WTC11 (cell line): ENCODE measurements around the gene SCN9A. TPM values are rescaled to one million over a fixed set of nuclear protein-coding genes. Genes with fewer than 3 reads are reported as not detected.

Experiments
- ATAC-seq: fragments of 200-7000 bp; cut with Tn5 transposase; 2 replicates; pipeline ENCODE4 v1.10.0; 2021; ENCODE audit warnings: mild to moderate bottlenecking, moderate library complexity
- CTCF ChIA-PET: fragments of 300-600 bp; sonication (Branson Sonifier 250); formaldehyde crosslinking; loops from one replicate; lab custom pipeline; 2021; ENCODE audit warnings: antibody characterized with exemption; lab: Charles Lee
- POLR2A ChIA-PET: fragments of 350-600 bp; sonication (Branson Sonifier 250); formaldehyde crosslinking; loops from one replicate; lab custom pipeline; 2021; ENCODE audit warnings: antibody characterized with exemption; lab: Charles Lee
- DNase-seq: peaks from one replicate; pipeline ENCODE4 v3.0.0; 2021; ENCODE audit warnings: low spot score
- H3K27ac Mint-ChIP-seq: 2 replicates; pipeline ENCODE4 v1.8.0; 2021; ENCODE audit warnings: mixed read lengths
- H3K27me3 Mint-ChIP-seq: 2 replicates; pipeline ENCODE4 v1.8.0; 2021; ENCODE audit warnings: low read depth, mild to moderate bottlenecking, moderate library complexity, mixed read lengths
- H3K36me3 Mint-ChIP-seq: 2 replicates; pipeline ENCODE4 v1.8.0; 2021; ENCODE audit warnings: mixed read lengths
- H3K4me1 Mint-ChIP-seq: 2 replicates; pipeline ENCODE4 v1.8.0; 2022; ENCODE audit warnings: mixed read lengths
- H3K4me3 Mint-ChIP-seq: 2 replicates; pipeline ENCODE4 v1.8.0; 2021; ENCODE audit warnings: mild to moderate bottlenecking, moderate library complexity, mixed read lengths
- H3K9me3 Mint-ChIP-seq: 2 replicates; pipeline ENCODE4 v1.8.0; 2021; ENCODE audit warnings: mixed read lengths
- ATF1 ChIP-seq: sonication (generic); formaldehyde crosslinking; IDR thresholded peaks from 2 replicates; pipeline ENCODE4 v1.8.1; 2023; ENCODE audit warnings: mild to moderate bottlenecking, moderate library complexity, missing genetic modification reagents
- EMX1 ChIP-seq: fragments of 250-450 bp; sonication (Bioruptor Pico); IDR thresholded peaks from 2 replicates; pipeline ENCODE4 v1.8.0; 2021; ENCODE audit warnings: mild to moderate bottlenecking
- ETV6 ChIP-seq: sonication (generic); formaldehyde crosslinking; IDR thresholded peaks from 2 replicates; pipeline ENCODE4 v1.8.1; 2022; ENCODE audit warnings: mild to moderate bottlenecking, missing genetic modification reagents
- HMGA2 ChIP-seq: fragments of 250-450 bp; sonication (Bioruptor Pico); IDR thresholded peaks from 2 replicates; pipeline ENCODE4 v1.4.0; 2021; ENCODE audit warnings: mild to moderate bottlenecking, moderate library complexity
- JUN ChIP-seq: sonication (generic); formaldehyde crosslinking; IDR thresholded peaks from 2 replicates; pipeline ENCODE4 v1.8.0; 2023; ENCODE audit warnings: mild to moderate bottlenecking, missing genetic modification reagents
- MYBL2 ChIP-seq: sonication (generic); formaldehyde crosslinking; IDR thresholded peaks from 2 replicates; pipeline ENCODE4 v1.8.1; 2023; ENCODE audit warnings: mild to moderate bottlenecking, moderate library complexity, missing genetic modification reagents
- ZNF317 ChIP-seq: sonication (generic); formaldehyde crosslinking; IDR thresholded peaks from 2 replicates; pipeline ENCODE4 v1.8.1; 2023; ENCODE audit warnings: low read depth, mild to moderate bottlenecking, moderate library complexity, missing genetic modification reagents, borderline replicate concordance
- ZNF416 ChIP-seq: fragments of 250-450 bp; sonication (Bioruptor Pico); IDR thresholded peaks from 2 replicates; pipeline ENCODE4 v1.9.0; 2021; ENCODE audit warnings: mild to moderate bottlenecking, inconsistent platforms
- total RNA-seq: library from RNA; stranded (reverse); gene quantifications from 3 replicates; pipeline ENCODE4 v1.2.3, GENCODE V29; 2021
- TF ChIP-seq, protein P1 (sequence below): sonication (generic); formaldehyde crosslinking; IDR thresholded peaks from 2 replicates; pipeline ENCODE4 v1.8.0; 2023; ENCODE audit warnings: missing genetic modification reagents, mild to moderate bottlenecking, borderline replicate concordance
- TF ChIP-seq, protein P2 (sequence below): fragments of 250-450 bp; sonication (Bioruptor Pico); IDR thresholded peaks from 2 replicates; pipeline ENCODE4 v1.9.0; 2021; ENCODE audit warnings: mild to moderate bottlenecking
- TF ChIP-seq, protein P3 (sequence below): fragments of 250-450 bp; sonication (Bioruptor Pico); IDR thresholded peaks from 2 replicates; pipeline ENCODE4 v1.9.0; 2021; ENCODE audit warnings: mild to moderate bottlenecking, borderline replicate concordance
- TF ChIP-seq, protein P4 (sequence below): fragments of 250-450 bp; sonication (Bioruptor Pico); IDR thresholded peaks from 2 replicates; pipeline ENCODE4 v2.1.2; 2022; ENCODE audit warnings: mild to moderate bottlenecking, moderate library complexity
- TF ChIP-seq, protein P5 (sequence below): sonication (generic); formaldehyde crosslinking; IDR thresholded peaks from 2 replicates; pipeline ENCODE4 v1.8.0; 2023; ENCODE audit warnings: missing genetic modification reagents
- TF ChIP-seq, protein P6 (sequence below): sonication (generic); formaldehyde crosslinking; IDR thresholded peaks from 2 replicates; pipeline ENCODE4 v1.8.0; 2022; ENCODE audit warnings: mild to moderate bottlenecking, missing genetic modification reagents
- TF ChIP-seq, protein P7 (sequence below): sonication (generic); formaldehyde crosslinking; IDR thresholded peaks from 2 replicates; pipeline ENCODE4 v1.8.1; 2023; ENCODE audit warnings: mild to moderate bottlenecking, missing genetic modification reagents, moderate library complexity

The SCN9A gene
- total RNA-seq, 1 experiment from 2014 or later: 7.3 TPM

DNA sequence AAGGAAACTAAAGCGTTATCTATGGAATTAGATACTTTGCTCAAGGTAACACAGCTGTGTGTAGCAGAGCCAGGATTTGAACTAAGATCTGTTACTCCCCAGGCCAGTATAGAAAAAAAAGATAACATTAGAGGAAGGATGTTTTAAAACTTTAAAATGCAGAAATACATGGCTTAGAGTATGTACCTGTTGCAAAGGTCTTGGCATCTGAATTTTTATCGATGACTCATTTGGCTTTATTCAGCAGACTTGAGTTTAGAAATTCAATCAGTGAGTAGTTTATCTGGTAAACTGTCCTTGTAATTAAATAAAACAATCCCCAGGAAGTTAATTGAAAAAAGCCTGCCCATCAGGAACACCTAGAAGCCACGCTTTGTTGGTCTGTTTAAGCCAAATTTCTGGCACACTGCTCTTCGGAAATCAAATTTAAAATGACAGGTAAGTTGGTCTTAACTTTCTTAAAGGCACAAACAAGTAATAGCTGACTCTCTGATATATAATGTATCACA is 36.9 kb downstream of the SCN9A start (continued):
- TF ChIP-seq, protein P1, sequence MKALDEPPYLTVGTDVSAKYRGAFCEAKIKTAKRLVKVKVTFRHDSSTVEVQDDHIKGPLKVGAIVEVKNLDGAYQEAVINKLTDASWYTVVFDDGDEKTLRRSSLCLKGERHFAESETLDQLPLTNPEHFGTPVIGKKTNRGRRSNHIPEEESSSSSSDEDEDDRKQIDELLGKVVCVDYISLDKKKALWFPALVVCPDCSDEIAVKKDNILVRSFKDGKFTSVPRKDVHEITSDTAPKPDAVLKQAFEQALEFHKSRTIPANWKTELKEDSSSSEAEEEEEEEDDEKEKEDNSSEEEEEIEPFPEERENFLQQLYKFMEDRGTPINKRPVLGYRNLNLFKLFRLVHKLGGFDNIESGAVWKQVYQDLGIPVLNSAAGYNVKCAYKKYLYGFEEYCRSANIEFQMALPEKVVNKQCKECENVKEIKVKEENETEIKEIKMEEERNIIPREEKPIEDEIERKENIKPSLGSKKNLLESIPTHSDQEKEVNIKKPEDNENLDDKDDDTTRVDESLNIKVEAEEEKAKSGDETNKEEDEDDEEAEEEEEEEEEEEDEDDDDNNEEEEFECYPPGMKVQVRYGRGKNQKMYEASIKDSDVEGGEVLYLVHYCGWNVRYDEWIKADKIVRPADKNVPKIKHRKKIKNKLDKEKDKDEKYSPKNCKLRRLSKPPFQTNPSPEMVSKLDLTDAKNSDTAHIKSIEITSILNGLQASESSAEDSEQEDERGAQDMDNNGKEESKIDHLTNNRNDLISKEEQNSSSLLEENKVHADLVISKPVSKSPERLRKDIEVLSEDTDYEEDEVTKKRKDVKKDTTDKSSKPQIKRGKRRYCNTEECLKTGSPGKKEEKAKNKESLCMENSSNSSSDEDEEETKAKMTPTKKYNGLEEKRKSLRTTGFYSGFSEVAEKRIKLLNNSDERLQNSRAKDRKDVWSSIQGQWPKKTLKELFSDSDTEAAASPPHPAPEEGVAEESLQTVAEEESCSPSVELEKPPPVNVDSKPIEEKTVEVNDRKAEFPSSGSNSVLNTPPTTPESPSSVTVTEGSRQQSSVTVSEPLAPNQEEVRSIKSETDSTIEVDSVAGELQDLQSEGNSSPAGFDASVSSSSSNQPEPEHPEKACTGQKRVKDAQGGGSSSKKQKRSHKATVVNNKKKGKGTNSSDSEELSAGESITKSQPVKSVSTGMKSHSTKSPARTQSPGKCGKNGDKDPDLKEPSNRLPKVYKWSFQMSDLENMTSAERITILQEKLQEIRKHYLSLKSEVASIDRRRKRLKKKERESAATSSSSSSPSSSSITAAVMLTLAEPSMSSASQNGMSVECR (CRISPR knock-in tag): no peak
- TF ChIP-seq EMX1 (CRISPR knock-in tag): no peak
- TF ChIP-seq, protein P2, sequence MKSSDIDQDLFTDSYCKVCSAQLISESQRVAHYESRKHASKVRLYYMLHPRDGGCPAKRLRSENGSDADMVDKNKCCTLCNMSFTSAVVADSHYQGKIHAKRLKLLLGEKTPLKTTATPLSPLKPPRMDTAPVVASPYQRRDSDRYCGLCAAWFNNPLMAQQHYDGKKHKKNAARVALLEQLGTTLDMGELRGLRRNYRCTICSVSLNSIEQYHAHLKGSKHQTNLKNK: no peak
- no peak for TF ChIP-seq JUN (CRISPR knock-in tag)

DNA sequence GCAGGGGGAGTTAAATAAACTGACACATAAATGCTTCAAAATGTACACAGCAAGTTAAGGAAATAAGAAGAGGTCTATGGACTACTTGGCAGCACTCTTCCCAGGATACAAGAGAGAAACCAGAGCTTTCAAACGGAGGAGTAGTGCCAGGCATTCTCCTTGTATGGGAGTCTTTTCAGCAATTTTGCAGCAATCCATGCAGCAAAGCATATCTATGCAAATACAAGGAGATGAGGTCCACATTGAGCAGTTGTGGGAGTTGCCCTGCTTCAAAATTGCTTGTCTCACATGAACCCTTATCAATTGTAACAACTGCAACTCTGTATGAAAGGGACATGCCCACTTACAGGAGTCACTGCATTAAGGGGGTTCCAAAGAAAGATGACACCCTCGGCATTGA is 37.8 kb downstream of the SCN9A start:
- CTCF ChIA-PET: interaction anchor here (0.7 kb wide), 1 partner anchor 211 kb away, joined by 3 read pairs; the partner anchor contains the start of gene SCN1A
- TF ChIP-seq, protein P1 (CRISPR knock-in tag): no peak
- TF ChIP-seq, protein P2: no peak
- no peak for TF ChIP-seq ATF1
- TF ChIP-seq, all 79 proteins: peak for 0
- no peak overlapping the region for H3K27ac Mint-ChIP-seq
- no peaks in the 10 kb centered on the region for H3K9me3 Mint-ChIP-seq
- POLR2A ChIA-PET: no interaction called here
- H3K27me3 Mint-ChIP-seq: no peaks in the 10 kb centered on the region
- ATAC-seq (no peak), DNase-seq (no peak)
- H3K36me3 Mint-ChIP-seq: no peaks in the 10 kb centered on the region
- H3K4me3 Mint-ChIP-seq: no peak overlapping the region
- peaks cover 38% of the 10 kb centered on the region for H3K4me1 Mint-ChIP-seq

DNA sequence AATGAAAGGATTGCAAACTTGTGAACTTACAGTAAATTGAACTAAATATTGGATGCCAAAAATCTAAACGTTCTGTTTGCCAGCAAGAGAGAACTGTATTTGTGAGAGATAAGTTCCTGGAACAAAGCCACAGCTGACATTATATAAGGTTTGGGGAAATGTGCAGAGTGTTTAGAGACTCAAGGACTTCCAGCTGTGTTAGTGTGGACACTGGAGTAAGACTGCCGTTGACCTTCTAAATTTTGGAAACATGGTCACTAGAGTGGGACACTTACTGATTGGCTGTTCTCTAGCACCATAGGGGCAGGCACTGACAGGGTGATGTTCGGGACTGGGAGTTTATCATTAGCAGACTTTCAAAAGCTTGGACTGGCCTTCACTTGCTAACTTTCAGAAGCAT is 40.5 kb downstream of the SCN9A start:
- no peaks in the 10 kb centered on the region for H3K36me3 Mint-ChIP-seq
- no peak for DNase-seq
- H3K9me3 Mint-ChIP-seq: no peaks in the 10 kb centered on the region
- no peaks in the 10 kb centered on the region for H3K27me3 Mint-ChIP-seq
- H3K27ac Mint-ChIP-seq: no peak overlapping the region
- ChIA-PET CTCF (no interaction called here), POLR2A (no interaction called here)
- no peak overlapping the region for H3K4me3 Mint-ChIP-seq
- no peak for ATAC-seq
- H3K4me1 Mint-ChIP-seq: peaks cover 35% of the 10 kb centered on the region
- no peak for TF ChIP-seq MYBL2 (CRISPR knock-in tag)
- TF ChIP-seq, protein P3, sequence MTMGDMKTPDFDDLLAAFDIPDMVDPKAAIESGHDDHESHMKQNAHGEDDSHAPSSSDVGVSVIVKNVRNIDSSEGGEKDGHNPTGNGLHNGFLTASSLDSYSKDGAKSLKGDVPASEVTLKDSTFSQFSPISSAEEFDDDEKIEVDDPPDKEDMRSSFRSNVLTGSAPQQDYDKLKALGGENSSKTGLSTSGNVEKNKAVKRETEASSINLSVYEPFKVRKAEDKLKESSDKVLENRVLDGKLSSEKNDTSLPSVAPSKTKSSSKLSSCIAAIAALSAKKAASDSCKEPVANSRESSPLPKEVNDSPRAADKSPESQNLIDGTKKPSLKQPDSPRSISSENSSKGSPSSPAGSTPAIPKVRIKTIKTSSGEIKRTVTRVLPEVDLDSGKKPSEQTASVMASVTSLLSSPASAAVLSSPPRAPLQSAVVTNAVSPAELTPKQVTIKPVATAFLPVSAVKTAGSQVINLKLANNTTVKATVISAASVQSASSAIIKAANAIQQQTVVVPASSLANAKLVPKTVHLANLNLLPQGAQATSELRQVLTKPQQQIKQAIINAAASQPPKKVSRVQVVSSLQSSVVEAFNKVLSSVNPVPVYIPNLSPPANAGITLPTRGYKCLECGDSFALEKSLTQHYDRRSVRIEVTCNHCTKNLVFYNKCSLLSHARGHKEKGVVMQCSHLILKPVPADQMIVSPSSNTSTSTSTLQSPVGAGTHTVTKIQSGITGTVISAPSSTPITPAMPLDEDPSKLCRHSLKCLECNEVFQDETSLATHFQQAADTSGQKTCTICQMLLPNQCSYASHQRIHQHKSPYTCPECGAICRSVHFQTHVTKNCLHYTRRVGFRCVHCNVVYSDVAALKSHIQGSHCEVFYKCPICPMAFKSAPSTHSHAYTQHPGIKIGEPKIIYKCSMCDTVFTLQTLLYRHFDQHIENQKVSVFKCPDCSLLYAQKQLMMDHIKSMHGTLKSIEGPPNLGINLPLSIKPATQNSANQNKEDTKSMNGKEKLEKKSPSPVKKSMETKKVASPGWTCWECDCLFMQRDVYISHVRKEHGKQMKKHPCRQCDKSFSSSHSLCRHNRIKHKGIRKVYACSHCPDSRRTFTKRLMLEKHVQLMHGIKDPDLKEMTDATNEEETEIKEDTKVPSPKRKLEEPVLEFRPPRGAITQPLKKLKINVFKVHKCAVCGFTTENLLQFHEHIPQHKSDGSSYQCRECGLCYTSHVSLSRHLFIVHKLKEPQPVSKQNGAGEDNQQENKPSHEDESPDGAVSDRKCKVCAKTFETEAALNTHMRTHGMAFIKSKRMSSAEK (CRISPR knock-in tag): no peak
- no peak for TF ChIP-seq ZNF317 (CRISPR knock-in tag)
- TF ChIP-seq, protein P4, sequence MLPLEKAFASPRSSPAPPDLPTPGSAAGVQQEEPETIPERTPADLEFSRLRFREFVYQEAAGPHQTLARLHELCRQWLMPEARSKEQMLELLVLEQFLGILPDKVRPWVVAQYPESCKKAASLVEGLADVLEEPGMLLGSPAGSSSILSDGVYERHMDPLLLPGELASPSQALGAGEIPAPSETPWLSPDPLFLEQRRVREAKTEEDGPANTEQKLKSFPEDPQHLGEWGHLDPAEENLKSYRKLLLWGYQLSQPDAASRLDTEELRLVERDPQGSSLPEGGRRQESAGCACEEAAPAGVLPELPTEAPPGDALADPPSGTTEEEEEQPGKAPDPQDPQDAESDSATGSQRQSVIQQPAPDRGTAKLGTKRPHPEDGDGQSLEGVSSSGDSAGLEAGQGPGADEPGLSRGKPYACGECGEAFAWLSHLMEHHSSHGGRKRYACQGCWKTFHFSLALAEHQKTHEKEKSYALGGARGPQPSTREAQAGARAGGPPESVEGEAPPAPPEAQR (CRISPR knock-in tag): no peak
- TF ChIP-seq HMGA2 (CRISPR knock-in tag): no peak
- TF ChIP-seq, protein P5, sequence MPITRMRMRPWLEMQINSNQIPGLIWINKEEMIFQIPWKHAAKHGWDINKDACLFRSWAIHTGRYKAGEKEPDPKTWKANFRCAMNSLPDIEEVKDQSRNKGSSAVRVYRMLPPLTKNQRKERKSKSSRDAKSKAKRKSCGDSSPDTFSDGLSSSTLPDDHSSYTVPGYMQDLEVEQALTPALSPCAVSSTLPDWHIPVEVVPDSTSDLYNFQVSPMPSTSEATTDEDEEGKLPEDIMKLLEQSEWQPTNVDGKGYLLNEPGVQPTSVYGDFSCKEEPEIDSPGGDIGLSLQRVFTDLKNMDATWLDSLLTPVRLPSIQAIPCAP (CRISPR knock-in tag): no peak
- TF ChIP-seq, protein P6, sequence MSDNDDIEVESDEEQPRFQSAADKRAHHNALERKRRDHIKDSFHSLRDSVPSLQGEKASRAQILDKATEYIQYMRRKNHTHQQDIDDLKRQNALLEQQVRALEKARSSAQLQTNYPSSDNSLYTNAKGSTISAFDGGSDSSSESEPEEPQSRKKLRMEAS (CRISPR knock-in tag): no peak
- TF ChIP-seq, protein P7, sequence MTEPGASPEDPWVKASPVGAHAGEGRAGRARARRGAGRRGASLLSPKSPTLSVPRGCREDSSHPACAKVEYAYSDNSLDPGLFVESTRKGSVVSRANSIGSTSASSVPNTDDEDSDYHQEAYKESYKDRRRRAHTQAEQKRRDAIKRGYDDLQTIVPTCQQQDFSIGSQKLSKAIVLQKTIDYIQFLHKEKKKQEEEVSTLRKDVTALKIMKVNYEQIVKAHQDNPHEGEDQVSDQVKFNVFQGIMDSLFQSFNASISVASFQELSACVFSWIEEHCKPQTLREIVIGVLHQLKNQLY (CRISPR knock-in tag): no peak
- no peak for TF ChIP-seq ETV6
- no peak for TF ChIP-seq ZNF416 (CRISPR knock-in tag)
